HepG2 (cell line): ENCODE data around the gene TUBGCP6. TPM values are rescaled to one million over a fixed set of nuclear protein-coding genes. Genes with fewer than 3 reads are reported as not detected.

Experiments used
- ADNP ChIP-seq: sonication (generic); formaldehyde crosslinking; IDR thresholded peaks from 2 replicates; pipeline ENCODE4 v1.4.0; 2020; ENCODE audit warnings: missing genetic modification reagents
- ASH2L ChIP-seq: fragments of 300-600, 200-600 bp; sonication (generic); IDR thresholded peaks from 2 replicates; pipeline ENCODE4 v1.7.0; 2017; ENCODE audit warnings: low read depth, mild to moderate bottlenecking, moderate library complexity, mixed read lengths, low read length; ENCODE audit not compliant: insufficient read length
- ATF7 ChIP-seq, 2 experiments: fragments of 450-650 bp in 1 of 2; sonication (generic) in 1 of 2; formaldehyde crosslinking in 1 of 2; IDR thresholded peaks; 2 replicates each; pipeline versions ENCODE4 v1.4.0 to v1.6.1; 2016 to 2020; ENCODE audit warnings: antibody characterized with exemption in 1 of 2, mild to moderate bottlenecking in 1 of 2, missing genetic modification reagents in 1 of 2
- CEBPZ ChIP-seq: IDR thresholded peaks from 2 replicates; pipeline ENCODE4 v1.6.1; 2012; ENCODE audit warnings: low read length, improper control_type of control experiment
- FOXK1 ChIP-seq: sonication (generic); formaldehyde crosslinking; IDR thresholded peaks from 2 replicates; pipeline ENCODE4 v1.4.0; 2020; ENCODE audit warnings: low read depth, missing genetic modification reagents, borderline replicate concordance
- GATA4 ChIP-seq: sonication (generic); IDR thresholded peaks from 2 replicates; pipeline ENCODE4 v1.6.1; 2016; ENCODE audit warnings: antibody characterized with exemption, low read depth, borderline replicate concordance
- HDAC1 ChIP-seq: sonication (generic); formaldehyde crosslinking; IDR thresholded peaks from 2 replicates; pipeline ENCODE4 v1.5.1; 2020; ENCODE audit warnings: mild to moderate bottlenecking, missing genetic modification reagents
- MXD4 ChIP-seq: IDR thresholded peaks from 2 replicates; pipeline ENCODE4 v1.6.1; 2016; ENCODE audit warnings: mild to moderate bottlenecking, missing biosample characterization, missing genetic modification reagents
- NFKBIZ ChIP-seq: IDR thresholded peaks from 2 replicates; pipeline ENCODE4 v1.6.1; 2018; ENCODE audit warnings: missing genetic modification reagents, missing compliant biosample characterization
- NFYC ChIP-seq: IDR thresholded peaks from 2 replicates; pipeline ENCODE4 v1.6.1; 2016; ENCODE audit warnings: missing genetic modification reagents, missing compliant biosample characterization
- ZBTB37 ChIP-seq: sonication (generic); formaldehyde crosslinking; IDR thresholded peaks from 2 replicates; pipeline ENCODE4 v1.4.0; 2020; ENCODE audit warnings: mild to moderate bottlenecking, missing genetic modification reagents
- ZFP82 ChIP-seq: sonication (generic); formaldehyde crosslinking; IDR thresholded peaks from 2 replicates; pipeline ENCODE4 v1.5.1; 2020; ENCODE audit warnings: mild to moderate bottlenecking, missing genetic modification reagents, borderline replicate concordance
- ZNF235 ChIP-seq: sonication (generic); formaldehyde crosslinking; IDR thresholded peaks from 2 replicates; pipeline ENCODE4 v1.8.1; 2023; ENCODE audit warnings: mild to moderate bottlenecking, missing genetic modification reagents, borderline replicate concordance
- ZNF264 ChIP-seq: sonication (generic); formaldehyde crosslinking; IDR thresholded peaks from 2 replicates; pipeline ENCODE4 v1.4.0; 2020; ENCODE audit warnings: missing genetic modification reagents
- ZNF296 ChIP-seq: sonication (generic); formaldehyde crosslinking; conservative IDR thresholded peaks from 2 replicates; pipeline ENCODE4 v1.5.0; 2020; ENCODE audit warnings: mild to moderate bottlenecking, missing genetic modification reagents
- ZNF354B ChIP-seq: sonication (generic); formaldehyde crosslinking; IDR thresholded peaks from 2 replicates; pipeline ENCODE4 v1.8.0; 2022; ENCODE audit warnings: mild to moderate bottlenecking, missing genetic modification reagents
- ZNF382 ChIP-seq: sonication (generic); formaldehyde crosslinking; IDR thresholded peaks from 2 replicates; pipeline ENCODE4 v1.5.0; 2020; ENCODE audit warnings: missing genetic modification reagents, mild to moderate bottlenecking, borderline replicate concordance
- ZNF740 ChIP-seq: sonication (generic); formaldehyde crosslinking; IDR thresholded peaks from 2 replicates; pipeline ENCODE4 v1.4.0; 2020; ENCODE audit warnings: missing genetic modification reagents
- ZNF773 ChIP-seq: sonication (generic); formaldehyde crosslinking; IDR thresholded peaks from 2 replicates; pipeline ENCODE4 v1.4.0; 2020; ENCODE audit warnings: missing genetic modification reagents, borderline replicate concordance
- polyA plus RNA-seq, 8 experiments: library from polyadenylated mRNA; depleted of rRNA in 3 of 8; stranded (reverse) in 7 of 8; unstranded in 1 of 8; fragments of >200 nt; fragmentation: Illumina TruSeq in 4 of 8; extraction: Trizol in 4 of 8; gene quantifications; 2 replicates each; pipeline versions ENCODE4 v1.2.1 to v1.2.3, GENCODE V29; 2011 to 2016; ENCODE audit warnings: low read depth in 4 of 8, missing spikeins in 1 of 8, mixed read lengths in 1 of 8; ENCODE audit not compliant: insufficient read depth in 1 of 8
- total RNA-seq, 5 experiments: library from RNA; depleted of rRNA; stranded (reverse); fragments of >200 nt; fragmentation: Illumina TruSeq; extraction: Trizol; gene quantifications; 2 replicates each; pipeline ENCODE4 v1.2.3, GENCODE V29; 2016; ENCODE audit warnings: low read depth in 1 of 5
- TF ChIP-seq, protein P1 (sequence below): sonication (generic); formaldehyde crosslinking; IDR thresholded peaks from 2 replicates; pipeline ENCODE4 v1.8.0; 2022; ENCODE audit warnings: mild to moderate bottlenecking, missing genetic modification reagents; ENCODE audit not compliant: insufficient replicate concordance
- TF ChIP-seq, protein P2 (sequence below): conservative IDR thresholded peaks from 2 replicates; pipeline ENCODE4 v1.6.1; 2018; ENCODE audit warnings: missing genetic modification reagents

TUBGCP6 gene
- total and polyA plus RNA-seq, 2 of the 13 experiments (the other 11 are each of a cell fraction or from before 2014, with no cell fraction given): 14.6 to 15.7 TPM

DNA sequence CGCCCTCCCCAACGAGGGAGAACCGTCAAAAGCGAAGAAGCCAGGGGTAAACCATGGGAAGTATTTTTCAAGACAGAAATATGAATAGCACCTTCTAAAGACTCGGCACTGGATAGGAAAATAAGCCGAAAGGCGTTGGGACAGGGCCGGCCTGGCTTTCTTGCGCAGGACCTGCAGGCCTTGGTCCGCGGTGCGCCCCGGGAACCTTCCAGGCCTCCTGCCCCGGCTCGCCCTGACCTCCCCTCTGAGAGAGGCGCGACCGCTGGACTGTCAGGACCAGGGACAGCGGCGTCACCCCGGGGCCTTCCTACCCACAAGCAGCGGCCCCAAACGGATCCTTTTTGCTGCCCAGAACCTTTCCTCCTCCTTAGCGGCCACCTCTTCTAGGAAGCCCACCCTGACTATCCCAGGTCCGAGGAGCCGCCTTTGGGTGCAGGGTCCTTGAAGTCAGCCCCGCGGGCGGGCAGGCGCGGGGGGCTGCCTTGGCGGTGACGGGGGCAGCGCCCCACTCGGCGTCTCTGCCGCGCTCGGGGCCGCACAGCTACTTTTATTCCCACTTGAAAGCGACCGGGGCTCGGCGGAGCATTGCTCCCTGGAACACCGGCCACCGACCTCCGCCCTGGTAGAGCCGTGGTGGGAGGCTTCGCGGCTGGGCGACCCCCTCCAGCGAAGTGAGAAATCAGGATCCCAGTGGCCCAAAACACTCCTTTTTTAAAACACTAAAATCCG, 26.0 kb upstream of the TUBGCP6 start (continued):
- TF ChIP-seq HDAC1 (CRISPR knock-in tag) (peak; percentile 67), NFYC (CRISPR knock-in tag) (0 out of 2 replicates have a peak, but pooled peaks have one; percentile 26), ZFP82 (CRISPR knock-in tag) (no peak), CEBPZ (no peak), ZNF235 (peak; percentile 92), ZNF354B (CRISPR knock-in tag) (no peak), NFKBIZ (CRISPR knock-in tag) (peak; percentile 87), GATA4 (no peak), ATF7 (IDR thresholded peaks at IDR 0.05) (no peak), ATF7 (CRISPR knock-in tag; IDR thresholded peaks at IDR 0.05) (no peak), ASH2L (no peak), ZNF296 (CRISPR knock-in tag) (no peak), ZNF773 (CRISPR knock-in tag) (peak; percentile 94; the same call in 1 of the 2 replicates), ZNF382 (CRISPR knock-in tag) (no peak), FOXK1 (CRISPR knock-in tag) (peak; percentile 66; the same call in 1 of the 2 replicates), ZBTB37 (CRISPR knock-in tag) (no peak), ZNF740 (no peak), ZNF264 (0 out of 2 replicates have a peak, but pooled peaks have one; percentile 37), ADNP (no peak), MXD4 (CRISPR knock-in tag) (peak; percentile 82; the same call in 1 of the 2 replicates)
- TF ChIP-seq, protein P1, sequence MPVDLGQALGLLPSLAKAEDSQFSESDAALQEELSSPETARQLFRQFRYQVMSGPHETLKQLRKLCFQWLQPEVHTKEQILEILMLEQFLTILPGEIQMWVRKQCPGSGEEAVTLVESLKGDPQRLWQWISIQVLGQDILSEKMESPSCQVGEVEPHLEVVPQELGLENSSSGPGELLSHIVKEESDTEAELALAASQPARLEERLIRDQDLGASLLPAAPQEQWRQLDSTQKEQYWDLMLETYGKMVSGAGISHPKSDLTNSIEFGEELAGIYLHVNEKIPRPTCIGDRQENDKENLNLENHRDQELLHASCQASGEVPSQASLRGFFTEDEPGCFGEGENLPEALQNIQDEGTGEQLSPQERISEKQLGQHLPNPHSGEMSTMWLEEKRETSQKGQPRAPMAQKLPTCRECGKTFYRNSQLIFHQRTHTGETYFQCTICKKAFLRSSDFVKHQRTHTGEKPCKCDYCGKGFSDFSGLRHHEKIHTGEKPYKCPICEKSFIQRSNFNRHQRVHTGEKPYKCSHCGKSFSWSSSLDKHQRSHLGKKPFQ: peak; percentile 67
- TF ChIP-seq, protein P2, sequence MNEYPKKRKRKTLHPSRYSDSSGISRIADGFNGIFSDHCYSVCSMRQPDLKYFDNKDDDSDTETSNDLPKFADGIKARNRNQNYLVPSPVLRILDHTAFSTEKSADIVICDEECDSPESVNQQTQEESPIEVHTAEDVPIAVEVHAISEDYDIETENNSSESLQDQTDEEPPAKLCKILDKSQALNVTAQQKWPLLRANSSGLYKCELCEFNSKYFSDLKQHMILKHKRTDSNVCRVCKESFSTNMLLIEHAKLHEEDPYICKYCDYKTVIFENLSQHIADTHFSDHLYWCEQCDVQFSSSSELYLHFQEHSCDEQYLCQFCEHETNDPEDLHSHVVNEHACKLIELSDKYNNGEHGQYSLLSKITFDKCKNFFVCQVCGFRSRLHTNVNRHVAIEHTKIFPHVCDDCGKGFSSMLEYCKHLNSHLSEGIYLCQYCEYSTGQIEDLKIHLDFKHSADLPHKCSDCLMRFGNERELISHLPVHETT (CRISPR knock-in tag): peak; percentile 73; the same call in 1 of the 2 replicates
